H1 (cell line): ENCODE results near the gene BASP1. TPM values are rescaled to one million over a fixed set of nuclear protein-coding genes. Genes with fewer than 3 reads are reported as not detected.

Experiments
- BRCA1 ChIP-seq: IDR thresholded peaks from 2 replicates; pipeline ENCODE4 v1.6.1; 2012; ENCODE audit warnings: low read depth, low read length, improper control_type of control experiment
- polyA plus RNA-seq, 7 experiments: library from polyadenylated mRNA; depleted of rRNA in 3 of 7; stranded (reverse) in 5 of 7; unstranded in 2 of 7; fragments of >200 nt in 5 of 7; fragments of 200-250 nt in 2 of 7; gene quantifications; 1 replicate in 5 of 7; 2 replicates in 1 of 7; 4 replicates in 1 of 7; pipeline versions ENCODE4 v1.2.1 to v1.2.3, GENCODE V29; 2011 to 2013; ENCODE audit warnings: missing spikeins in 2 of 7, mixed read lengths in 2 of 7
- total RNA-seq: library from RNA; stranded (reverse); fragmentation: NEBNext Ultra II Directional; extraction: Animal tissue kit (Norgen Biotek cat#: 25700); gene quantifications from 2 replicates; pipeline ENCODE4 v1.2.1, GENCODE V29; 2021

Gene BASP1
- total and polyA plus RNA-seq, 2 of the 8 experiments (the other 6 are each of a cell fraction or from before 2014, with no cell fraction given) = 95.2 to 104 TPM

DNA sequence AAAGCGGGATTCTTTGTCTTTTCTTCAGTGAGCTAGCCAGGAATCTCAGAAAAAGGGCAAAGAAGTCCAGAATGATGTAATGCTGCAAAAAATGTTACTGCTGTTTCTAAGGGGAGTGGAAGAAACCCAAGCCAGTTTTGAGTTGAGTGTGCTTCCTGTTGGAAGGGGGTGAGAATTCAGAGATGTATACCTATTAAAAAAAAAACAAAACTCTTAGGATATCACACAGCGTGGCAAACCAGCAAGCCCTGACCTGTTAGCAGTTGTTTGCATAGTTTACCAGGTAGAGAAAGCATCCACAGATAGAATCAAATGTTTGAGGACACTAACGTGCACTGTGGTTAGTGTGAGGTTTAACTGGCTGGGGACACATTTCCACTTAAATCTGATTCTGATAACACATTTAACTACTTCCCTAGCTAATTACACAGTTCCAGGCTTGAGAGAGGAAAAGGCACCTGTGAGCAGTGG lies 11.4 kb downstream of the BASP1 start (continued):
- TF ChIP-seq BRCA1 = no peak
